Activated T-helper 9 cell treated with anti-CD3 and anti-CD28 coated beads, Interleukin-2, amount 50 U/mL, for 16 hours (primary cell): ENCODE data around the gene OSBPL6.

Experiments used
- DNase-seq: peaks from one replicate; pipeline ENCODE4 v3.0.0-alpha.2; 2020; ENCODE audit warnings: low read depth

OSBPL6 gene

DNA sequence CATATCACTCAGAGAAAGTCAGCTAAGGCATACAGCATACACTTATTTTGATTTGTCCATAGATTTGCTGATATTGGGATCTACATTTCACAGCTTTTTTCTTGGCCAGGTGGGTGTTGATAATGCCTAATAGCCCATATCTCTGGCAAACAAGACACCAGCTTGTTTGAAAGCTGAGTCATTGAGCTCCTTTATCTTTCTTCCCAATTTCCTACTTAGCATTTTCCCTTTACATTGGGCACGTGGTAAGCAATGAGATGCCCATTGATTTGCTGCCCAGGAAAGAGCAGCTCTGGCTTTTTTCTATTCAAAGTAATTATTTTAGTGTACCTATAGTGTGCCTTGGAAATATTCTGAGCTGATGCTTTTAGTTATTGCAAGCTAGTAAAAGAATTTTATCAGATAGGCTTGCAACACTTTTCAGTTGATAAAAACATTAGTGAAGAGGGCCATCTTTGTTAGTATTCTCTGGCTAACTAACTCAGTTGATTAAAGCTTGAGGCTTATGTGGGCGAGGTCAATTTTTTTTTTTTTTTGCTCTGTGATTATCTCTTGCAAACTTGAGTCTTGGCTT, 79.6 kb downstream of the OSBPL6 start:
- no peak for DNase-seq

DNA sequence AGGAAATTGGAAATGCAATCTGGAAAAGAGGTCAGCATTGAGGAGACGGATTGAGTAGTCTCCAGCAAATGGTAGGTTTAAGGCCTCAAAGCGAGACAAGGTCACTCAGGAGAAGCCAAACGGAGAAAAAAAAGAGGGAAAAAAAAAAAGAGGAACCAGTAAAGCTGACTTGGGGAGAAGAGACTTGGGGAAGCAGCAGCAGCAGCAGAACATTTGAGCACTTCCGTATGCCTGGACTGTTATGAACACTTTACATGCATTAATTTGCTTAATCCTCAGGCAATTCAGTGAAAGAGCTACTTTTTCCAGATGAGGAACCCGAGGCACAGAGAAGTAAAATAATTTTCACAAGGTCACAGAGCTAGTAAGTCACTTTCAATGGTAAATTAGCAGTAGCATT, 81.3 kb downstream of the OSBPL6 start:
- DNase-seq, result no peak

DNA sequence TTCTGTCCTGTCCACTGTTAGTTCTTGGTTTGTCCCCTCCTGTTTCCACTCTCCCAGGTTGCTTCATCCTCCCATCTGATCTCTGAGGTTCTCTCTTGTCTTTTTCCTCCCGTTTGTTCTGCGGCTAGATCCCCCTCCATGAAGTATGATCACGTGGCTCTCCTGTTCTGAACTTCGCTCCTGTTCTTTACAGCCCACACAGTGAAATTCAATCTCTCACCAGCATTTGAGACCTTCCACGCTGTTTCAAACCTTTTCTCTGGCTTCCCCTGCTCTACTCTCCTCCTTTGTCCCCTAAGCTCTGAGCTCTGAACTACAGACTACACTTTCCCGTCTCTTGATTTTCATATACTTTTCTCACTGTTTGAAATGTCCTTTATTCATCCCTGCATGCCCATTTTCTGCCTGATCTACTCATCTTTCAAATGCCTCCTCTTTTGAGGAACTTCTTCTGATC, 83.5 kb downstream of the OSBPL6 start:
- DNase-seq, result no peak

DNA sequence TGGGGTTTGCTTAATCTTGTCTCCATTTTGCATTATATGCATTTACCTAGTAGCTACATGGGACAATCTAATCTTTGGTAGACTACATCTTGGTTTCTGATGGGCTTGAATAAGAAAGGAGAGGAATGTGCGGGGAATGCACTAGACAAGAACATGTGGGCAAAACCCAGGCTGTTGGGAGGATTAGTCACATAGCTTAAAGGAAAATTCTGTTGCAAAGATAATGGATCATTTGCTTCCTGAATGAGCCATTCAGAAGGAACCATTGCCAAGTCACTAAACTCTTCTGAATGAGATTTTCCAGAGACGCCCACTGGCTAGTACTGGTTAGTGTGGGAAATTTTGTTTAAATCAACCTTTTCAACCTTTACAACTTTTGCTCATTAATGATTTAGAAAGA, 84.8 kb downstream of the OSBPL6 start:
- DNase-seq, result no peak

DNA sequence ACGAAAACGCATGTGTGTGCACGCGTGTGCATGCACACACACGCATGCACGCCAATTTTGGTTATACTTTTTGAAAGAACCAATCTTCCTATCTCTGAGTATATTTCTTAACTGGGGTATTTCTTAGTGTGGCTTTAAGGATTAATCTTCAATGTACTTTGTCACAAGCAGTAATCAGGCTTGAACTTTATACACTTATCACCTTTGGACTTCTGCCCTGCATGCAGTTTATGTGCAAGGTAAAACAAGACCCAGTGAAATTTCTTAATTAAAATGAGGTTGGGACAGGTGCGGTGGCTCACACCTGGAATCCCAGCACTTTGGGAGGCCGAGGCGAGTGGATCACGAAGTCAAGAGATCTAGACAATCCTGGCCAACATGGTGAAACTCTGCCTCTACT, 85.3 kb downstream of the OSBPL6 start:
- DNase-seq, result no peak

DNA sequence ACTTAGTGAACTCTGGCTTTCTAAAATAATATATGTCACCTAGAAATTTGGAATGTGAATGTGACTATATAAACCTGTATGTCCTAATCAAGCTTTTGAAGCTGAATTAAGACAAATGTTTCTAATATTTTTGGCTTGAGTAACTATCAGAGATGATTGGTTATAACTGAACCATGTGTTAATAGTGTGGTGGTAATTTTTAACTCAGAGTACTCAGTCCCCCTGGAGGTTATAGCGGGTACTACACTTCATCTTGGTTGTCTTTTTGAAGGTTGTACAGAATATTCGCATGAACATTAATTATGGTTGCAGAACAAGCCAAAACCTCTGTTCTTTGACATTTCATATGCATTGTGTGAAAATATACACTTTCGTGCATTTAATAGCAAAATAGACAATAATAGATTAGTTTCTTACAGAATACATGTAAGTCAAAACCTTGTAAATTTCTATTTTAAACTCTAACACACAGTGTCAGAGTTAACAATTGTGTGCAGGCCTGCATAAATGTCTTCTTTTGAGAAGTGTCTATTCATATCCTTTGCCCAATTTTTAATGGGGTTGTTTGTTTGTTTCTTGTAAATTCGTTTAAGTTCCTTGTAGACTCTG, 86.0 kb downstream of the OSBPL6 start:
- no peak for DNase-seq

DNA sequence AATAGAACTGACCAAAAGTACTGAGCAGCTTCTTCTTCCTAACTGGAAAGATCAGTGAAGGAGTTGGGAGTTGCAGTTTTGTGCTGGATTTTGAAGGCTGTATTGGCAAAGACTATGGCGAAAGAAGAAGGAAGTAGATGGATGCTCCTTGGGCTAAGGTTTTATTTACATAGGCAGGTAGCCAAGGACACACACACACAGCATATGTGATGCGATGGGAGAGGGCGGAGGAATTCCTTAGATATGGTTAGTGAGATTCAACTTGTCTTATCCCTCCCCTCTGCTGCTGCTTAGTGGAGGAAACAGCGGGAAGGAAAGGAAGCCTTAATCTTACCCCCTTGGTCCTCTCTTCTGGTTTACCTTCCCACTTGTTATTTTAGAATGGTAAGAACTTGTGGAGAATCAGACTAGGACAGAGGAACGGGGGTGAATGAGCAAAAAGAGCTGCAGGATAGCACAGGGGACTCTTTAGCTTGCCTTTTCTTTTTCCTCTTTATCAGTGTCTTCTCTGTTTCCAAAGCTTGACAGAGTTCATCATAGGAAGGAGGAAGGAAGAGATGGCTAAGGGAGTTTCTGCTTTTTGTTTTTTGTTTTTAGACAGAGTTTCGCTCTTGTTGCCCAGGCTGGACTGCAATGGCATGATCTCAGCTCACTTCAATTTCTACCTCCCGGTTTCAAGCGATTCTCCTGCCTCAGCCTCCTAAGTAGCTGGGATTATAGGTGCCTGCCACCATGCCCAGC, 87.9 kb downstream of the OSBPL6 start:
- no peak for DNase-seq

DNA sequence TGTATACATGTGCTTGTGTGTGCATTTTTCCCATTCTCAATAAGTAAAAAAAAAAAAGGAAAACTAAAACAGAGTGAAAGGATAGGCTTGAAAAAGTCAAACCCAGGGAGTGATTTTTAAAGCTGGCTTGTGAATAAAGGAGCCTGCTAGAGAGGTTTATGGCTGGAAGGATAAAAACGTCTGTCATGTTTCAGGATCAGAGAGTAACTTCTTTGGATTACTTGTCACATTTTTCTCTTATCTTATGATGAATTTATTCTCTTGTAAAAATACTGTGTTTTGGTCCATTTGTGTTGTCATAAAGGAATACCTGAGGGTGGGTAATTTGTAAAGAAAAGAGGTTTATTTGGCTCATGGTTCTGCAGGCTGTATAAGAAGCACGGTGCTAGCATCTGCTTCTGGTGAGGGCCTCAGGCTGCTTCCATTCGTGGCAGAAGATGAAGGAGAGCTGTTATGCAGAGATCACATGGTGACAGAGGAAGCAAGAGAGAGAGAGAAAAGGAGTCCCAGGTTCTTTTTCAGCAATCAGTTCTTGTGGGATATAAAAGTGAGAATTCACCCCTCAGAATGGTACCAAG, 89.1 kb downstream of the OSBPL6 start:
- DNase-seq, result no peak

DNA sequence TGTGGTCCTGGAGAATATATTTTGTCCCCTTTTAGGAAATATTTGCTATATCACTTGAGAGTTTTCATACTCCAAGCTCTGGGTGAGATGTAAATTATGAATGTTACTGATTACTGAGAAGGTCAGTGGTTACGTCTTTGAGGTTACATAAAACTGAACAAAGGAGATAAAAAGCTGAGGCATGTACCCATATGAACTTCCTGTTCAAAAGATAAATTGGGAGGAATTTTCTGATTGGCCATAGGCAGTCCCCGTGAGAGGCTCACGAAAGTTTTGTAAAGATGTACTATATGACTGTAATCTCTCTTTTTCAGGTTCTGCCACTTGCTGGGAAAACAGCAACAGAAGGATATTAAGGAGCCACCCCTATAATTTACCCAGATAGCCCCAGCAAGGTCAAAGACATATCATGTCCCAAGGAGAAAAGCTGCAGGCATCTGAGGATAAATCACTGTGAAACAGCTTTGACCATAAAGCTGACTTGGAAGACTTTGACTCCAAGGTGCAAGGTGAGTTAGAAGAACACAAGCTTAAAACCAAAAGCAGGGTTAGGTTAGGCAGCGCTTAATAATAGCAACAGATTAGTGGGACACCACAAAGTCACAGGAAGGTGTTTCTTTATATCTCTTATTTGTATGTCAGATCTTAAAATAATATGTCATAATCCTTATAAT, 90.4 kb downstream of the OSBPL6 start:
- DNase-seq, result no peak

DNA sequence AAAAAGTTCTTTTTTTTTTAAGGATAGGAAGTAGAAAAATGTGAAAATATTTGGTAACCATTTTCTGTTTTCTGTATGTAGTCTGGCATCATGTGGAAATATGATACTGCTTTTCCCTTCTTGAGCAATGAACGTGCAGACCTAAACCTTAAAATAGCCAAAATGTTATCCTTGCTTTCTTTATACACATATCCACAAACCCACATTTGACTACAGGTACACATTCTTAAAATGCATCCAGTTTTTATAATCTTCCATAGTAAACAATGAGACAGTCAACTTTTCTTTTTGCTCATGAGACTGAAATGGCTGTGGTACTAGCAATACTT, 90.9 kb downstream of the OSBPL6 start:
- DNase-seq, result no peak

DNA sequence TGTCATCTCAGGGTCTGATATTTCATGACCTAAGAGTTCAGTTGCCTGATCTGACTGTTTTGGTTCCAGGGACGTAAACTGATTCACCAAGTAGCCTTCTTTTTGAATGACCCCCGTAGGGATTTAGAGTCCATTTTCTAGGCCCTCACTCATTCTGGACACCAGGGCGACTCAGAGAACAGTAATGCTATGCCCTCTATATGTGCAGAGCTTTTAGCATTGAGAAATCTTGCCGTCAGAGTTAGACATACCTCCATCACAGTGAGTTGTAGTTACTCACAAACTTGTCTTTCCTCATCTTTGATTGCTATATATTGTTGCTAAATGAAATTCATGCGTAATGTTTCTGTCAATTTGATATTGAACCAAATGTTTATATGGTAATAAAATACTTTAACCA, 92.3 kb downstream of the OSBPL6 start:
- no peak for DNase-seq

DNA sequence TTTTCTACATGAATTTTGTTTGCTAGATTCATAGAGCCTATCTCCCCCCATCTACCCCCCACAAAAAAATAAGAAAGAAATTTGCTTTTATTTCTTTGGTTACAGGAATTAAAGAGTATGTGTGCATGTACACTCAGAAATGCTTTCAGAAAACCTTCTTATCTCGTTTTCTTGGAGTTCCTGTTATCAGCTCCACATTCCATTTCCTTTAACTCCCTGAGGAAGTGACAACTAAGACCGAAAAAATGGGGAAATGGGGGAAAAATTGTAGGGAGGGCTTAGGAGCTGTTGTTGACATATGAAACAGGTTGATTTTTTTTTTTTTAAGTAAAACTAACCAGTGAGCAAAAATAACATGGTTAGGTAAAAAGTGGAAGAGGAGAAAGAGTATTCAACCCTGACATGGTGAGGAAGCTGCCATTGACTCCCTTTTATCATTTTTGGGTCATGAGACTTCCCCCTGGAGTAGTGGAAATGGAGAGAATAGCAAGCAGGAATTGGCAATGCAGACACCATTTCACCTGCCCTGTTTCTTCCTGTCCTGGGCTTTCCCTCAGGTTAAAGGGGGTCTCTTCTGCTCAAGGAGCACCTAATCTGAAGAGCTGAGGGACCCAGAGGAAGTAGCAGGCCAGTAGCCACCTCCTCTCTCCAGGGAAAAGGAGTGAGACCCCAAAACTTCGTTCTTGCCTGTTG, 93.5 kb downstream of the OSBPL6 start:
- no peak for DNase-seq

DNA sequence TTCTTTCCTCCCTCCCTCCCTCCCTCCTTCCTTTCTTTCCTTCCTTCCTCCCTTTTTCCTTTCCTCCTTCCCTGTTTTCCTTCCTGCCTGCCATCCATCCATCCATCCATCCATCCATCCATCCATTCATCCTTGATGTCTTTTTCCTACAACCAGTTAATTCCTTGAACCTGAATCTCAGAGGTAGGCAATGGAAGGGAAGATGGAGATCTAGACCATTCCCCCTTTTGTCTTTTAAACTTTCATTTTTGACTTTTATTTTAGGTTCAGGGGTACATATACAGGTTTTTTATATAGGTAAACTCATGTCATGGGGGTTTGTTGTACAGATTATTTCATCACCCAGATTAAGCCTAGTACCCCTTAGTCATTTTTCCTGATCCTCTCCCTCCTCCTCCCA, 97.4 kb downstream of the OSBPL6 start:
- no peak for DNase-seq

DNA sequence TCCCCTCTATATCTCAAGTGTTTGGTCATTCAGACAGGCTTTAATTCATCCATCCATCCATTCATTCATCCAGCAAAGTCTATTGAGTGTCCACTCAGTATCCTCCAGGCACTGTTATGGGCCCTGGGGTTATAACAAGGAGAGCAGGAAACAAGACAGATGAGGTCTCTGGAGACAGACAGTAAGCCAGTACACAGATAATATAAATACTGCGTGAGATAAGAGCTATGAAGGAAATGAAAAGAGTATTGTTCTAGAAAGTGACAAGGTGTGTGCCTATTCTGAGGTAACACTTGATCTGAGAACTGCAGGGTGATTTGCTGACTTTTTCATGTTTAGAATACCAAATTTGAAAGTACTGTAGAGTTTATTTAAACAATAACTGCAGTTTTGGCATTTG, 98.3 kb downstream of the OSBPL6 start:
- DNase-seq, result no peak

DNA sequence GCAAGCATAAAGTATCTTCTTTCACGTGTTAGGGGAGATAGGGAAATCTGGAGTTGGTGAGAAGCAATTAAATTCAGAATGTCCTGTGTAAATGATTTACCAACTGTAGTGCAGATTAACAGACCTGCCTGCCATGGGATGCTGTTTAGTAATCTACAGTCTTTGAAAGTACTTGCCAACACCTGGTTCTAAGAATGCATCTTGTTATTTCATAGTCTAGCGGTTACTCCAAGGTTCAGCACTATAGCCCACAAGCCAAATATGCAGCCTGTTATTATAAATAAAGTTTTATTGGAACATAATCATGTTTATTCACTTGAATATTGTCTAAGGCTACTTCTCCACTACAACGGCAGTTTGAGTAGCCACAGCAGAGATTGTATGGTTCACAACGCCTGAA, 100.8 kb downstream of the OSBPL6 start:
- DNase-seq, result no peak

DNA sequence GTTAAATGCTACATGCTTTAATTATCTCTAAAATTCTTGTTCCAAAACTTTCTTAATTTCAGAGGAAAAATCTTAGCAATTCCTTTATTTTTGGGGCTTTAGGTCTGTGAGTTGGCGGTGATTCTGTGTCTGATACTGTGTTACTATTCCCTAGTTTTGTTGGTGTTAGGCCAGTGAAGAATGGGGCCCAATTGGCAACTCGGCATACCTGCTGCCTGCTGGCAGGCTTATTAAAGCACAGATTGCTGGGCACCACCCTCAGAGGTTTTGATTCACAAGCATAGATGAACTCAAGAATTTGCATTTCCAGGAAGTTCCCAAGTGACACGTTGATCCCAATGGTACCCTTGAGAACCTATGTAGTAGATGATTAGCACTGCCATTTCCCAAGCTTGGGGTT, 101.6 kb downstream of the OSBPL6 start:
- DNase-seq, result no peak

DNA sequence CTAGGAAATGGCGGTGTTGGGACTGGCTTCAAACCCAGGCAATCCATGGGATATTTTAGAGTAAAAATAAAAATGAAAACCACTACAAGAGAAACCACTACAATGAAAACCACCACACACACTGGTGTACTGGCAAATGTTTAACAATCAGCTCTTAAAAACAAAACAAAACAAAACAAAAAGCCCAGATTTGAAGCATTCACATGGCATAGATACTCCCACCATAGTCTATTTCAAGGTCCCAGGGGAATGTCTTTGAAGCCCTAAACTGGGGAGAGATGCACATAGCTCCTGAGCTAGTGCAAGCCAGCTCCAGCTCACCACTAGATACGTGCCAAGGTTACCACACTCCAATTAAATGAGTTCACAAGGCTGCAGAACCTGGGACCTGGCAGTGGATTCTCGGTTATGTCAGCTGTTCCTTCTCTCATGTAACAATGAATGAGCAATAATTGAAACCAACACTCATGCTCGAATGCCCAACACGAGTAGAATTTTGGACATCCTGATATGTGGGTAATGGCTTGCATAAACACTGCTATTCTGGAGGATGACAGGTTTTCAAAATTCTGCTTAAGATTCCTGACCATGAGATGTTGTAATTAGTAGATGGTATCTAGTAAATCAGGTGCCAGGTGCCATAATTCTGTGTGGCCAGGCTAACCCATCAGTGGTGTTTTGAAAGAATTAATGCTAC, 102.2 kb downstream of the OSBPL6 start:
- DNase-seq, result no peak

DNA sequence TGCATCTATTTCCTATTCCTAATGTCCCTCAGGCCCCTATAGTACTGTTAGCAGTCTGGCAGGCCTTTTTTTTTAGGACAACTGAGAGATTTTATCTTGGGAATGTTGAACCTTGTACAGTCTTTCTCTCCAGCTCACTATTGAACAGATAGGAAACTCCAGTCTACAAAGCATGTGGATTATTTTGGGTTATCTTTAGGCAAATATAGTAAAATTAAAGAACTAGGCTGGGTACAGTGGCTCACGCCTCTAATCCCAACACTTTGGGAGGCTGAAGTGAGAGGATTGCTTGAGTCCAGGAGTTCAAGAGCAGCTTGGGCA, 102.7 kb downstream of the OSBPL6 start:
- DNase-seq, result no peak

DNA sequence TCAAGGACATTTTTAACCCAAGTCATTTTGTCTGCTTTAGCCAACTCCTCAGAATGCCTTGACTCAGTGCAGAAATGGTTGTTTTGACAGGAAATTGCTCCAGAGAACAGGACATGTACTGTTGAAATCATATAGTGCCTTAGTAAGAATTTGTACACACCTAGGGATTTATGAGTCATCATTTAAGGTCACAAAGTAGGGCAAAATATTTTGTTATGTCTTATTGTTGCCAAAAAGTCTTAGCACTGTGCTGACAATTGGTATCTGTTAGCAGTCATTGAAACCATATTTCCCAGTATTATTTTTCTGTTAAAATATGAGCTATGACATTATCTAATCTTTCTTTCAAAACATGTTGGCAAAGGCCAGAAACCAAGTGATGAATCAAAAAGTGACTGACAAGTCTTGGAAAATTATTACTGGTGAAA, 104.5 kb downstream of the OSBPL6 start:
- DNase-seq, result no peak

DNA sequence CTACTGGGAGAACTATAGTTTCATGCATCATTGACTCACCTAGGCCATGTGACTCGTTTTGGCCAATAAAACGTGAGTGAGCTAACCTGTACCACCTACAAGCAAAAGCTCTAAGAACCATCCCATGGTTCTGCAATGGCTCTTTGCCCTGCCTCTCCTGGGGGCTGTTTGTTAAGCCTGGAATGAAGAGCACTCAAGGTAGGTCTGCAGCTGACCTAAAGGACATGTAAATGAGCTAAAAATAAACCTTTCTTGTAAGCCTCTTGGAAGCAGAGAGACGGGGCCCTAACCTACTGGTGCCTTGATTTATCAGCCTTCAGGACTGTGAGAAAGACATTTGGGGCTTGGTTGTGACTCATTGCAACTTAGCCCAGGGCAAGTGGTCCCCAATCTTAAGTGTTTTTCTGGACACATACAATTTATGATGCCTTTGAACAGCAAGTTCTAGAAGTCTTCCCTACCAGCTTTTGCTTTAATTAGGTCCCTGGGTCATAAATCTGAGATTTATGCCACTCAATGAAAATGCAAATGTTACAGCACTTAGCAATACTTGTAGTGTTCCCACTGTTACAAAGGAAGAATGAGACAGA, 107.4 kb downstream of the OSBPL6 start:
- DNase-seq, result no peak

DNA sequence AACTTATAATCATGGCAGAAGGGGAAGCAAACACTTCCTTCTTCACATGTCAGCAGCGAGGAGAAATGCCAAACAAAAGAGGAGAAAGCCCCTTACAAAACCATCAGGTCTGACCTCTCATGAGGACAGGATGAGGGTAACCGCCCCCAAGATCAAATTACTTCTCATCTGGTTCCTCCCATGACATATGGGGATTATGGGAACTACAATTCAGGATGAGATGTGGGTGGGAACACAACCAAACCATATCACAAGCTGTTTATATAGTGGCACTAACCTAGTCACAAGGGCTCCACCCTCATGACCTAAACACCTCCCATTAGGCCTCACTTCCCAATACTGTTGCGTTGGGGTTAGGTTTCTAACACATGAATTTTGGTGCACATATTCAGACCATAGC, 110.0 kb downstream of the OSBPL6 start:
- no peak for DNase-seq
